Left lung (tissue), 10 donors: ENCODE results near the gene UTP25. TPM values are rescaled to one million over a fixed set of nuclear protein-coding genes. Genes with fewer than 3 reads are reported as not detected.
"Not testable (repeated sequence)": the region's sequence is repeated elsewhere in the genome, so short reads cannot be mapped to it uniquely, and the experiment has no call there.

ENCODE experiments used
- ATAC-seq: fragments of 200-7000 bp; cut with Tn5 transposase; one replicate; pipeline ENCODE4 v1.9.1; 2020; ENCODE audit warnings: moderate library complexity
- DNase-seq, 4 donors: peaks; one replicate each; pipeline ENCODE4 v3.0.0-alpha.2; 2013 to 2020
- H3K27ac ChIP-seq, 2 donors: fragments of 200-600 bp; sonication (generic) in 1 of 2; one replicate each; pipeline versions ENCODE4 v1.5.0 to v1.8.0; 2020 to 2021
- H3K27me3 ChIP-seq, 2 donors: fragments of 200-600 bp; sonication (generic) in 1 of 2; one replicate each; pipeline versions ENCODE4 v1.5.0 to v1.8.0; 2020 to 2021
- H3K36me3 ChIP-seq, 2 donors: fragments of 200-600 bp; sonication (generic) in 1 of 2; one replicate each; pipeline versions ENCODE4 v1.5.0 to v1.8.0; 2020 to 2021
- H3K4me1 ChIP-seq, 2 donors: fragments of 200-600 bp; one replicate each; pipeline ENCODE4 v1.8.0; 2021
- H3K4me3 ChIP-seq, 2 donors: fragments of 200-600 bp; sonication (generic) in 1 of 2; one replicate each; pipeline versions ENCODE4 v1.5.0 to v1.8.0; 2020 to 2021; ENCODE audit warnings: mild to moderate bottlenecking in 1 of 2
- H3K9me3 ChIP-seq, 2 donors: fragments of 200-600 bp; sonication (generic) in 1 of 2; one replicate each; pipeline versions ENCODE4 v1.5.0 to v1.8.0; 2020 to 2021
- CTCF ChIP-seq, 2 donors: fragments of 200-600 bp; sonication (generic) in 1 of 2; IDR thresholded peaks; one replicate each; pipeline versions ENCODE4 v1.5.0 to v1.8.0; 2021; ENCODE audit warnings: antibody characterized with exemption in 2 of 2
- intact Hi-C, 2 donors: fragments of 100-400 bp; cut with DNase I; formaldehyde crosslinking; loops; one replicate each; pipeline versions ENCODE4 v1.11.2 to v1.14.2; 2022
- polyA plus RNA-seq, 6 donors: library from polyadenylated mRNA; unstranded; fragments of 120-200 nt; gene quantifications; one replicate each; pipeline ENCODE4 v1.2.1, GENCODE V29; 2013; ENCODE audit not compliant: insufficient read length in 6 of 6
- total RNA-seq, 2 donors: library from RNA; stranded (reverse); fragmentation: NEBNext Ultra II Directional; extraction: Animal tissue kit (Norgen Biotek cat#: 25700); gene quantifications; one replicate each; pipeline ENCODE4 v1.2.1, GENCODE V29; 2021
- donor health status: DM: no; HTN: yes; CAD: no.
- donor health status: DM: no; HTN: no; CAD: no.

UTP25 gene
- total and polyA plus RNA-seq, 8 donors, result 4.1 to 11.5 (median 10.3) TPM

- no peaks in the 10 kb centered on the region for H3K9me3 ChIP-seq
- intact Hi-C loops, result no loop called here
- H3K36me3 ChIP-seq, result no peaks in the 10 kb centered on the region
- no peaks in the 10 kb centered on the region for H3K4me1 ChIP-seq
- TF ChIP-seq CTCF (IDR thresholded peaks at IDR 0.05), result no peak
- no peak overlapping the region for H3K4me3 ChIP-seq
- ATAC-seq (no peak), DNase-seq (no peak)
- no peak overlapping the region for H3K27ac ChIP-seq
- peaks cover 0 to 19% of the 10 kb centered on the region in 2 donors for H3K27me3 ChIP-seq
These were observed 37.2 kb upstream of the UTP25 start for GRCh38 chr1:209790286-209791193.

GRCh38 chr1:209791920-209792319 lies 35.9 kb upstream of the UTP25 start:
- Histone ChIP-seq H3K4me1 (no peaks in the 10 kb centered on the region), H3K27ac (no peak overlapping the region), H3K9me3 (no peaks in the 10 kb centered on the region), H3K36me3 (no peaks in the 10 kb centered on the region), H3K4me3 (no peak overlapping the region), H3K27me3 (peaks cover 0 to 18% of the 10 kb centered on the region in 2 donors)
- intact Hi-C loops, result no loop called here
- no peak for TF ChIP-seq CTCF (IDR thresholded peaks at IDR 0.05)
- no peak for DNase-seq
- no peak for ATAC-seq

- H3K4me3 ChIP-seq, result not testable (repeated sequence)
These were observed 34.1 kb upstream of the UTP25 start for GRCh38 chr1:209793711-209794110.

GRCh38 chr1:209797978-209798639 lies 29.7 kb upstream of the UTP25 start:
- ATAC-seq (no peak), DNase-seq (no peak)
- Histone ChIP-seq H3K27ac (no peak overlapping the region), H3K4me1 (no peaks in the 10 kb centered on the region), H3K36me3 (no peaks in the 10 kb centered on the region), H3K9me3 (no peaks in the 10 kb centered on the region), H3K4me3 (no peak overlapping the region), H3K27me3 (peaks cover 0 to 11% of the 10 kb centered on the region in 2 donors)
- intact Hi-C loops, result no loop called here
- TF ChIP-seq CTCF (IDR thresholded peaks at IDR 0.05), result no peak

More at GRCh38 chr1:209793711-209794110, 34.1 kb upstream of the UTP25 start:
- H3K4me1 ChIP-seq, H3K27ac ChIP-seq, ATAC-seq, DNase-seq, intact Hi-C loops, H3K9me3 ChIP-seq, H3K36me3 ChIP-seq: not testable (repeated sequence)
- H3K27me3 ChIP-seq, result peaks cover 0 to 13% of the 10 kb centered on the region in 2 donors

GRCh38 chr1:209800984-209801834 lies 26.6 kb upstream of the UTP25 start:
- Histone ChIP-seq H3K9me3 (no peaks in the 10 kb centered on the region), H3K4me1 (peaks cover 0 to 7% of the 10 kb centered on the region in 2 donors), H3K27ac (no peak overlapping the region), H3K4me3 (no peak overlapping the region), H3K36me3 (no peaks in the 10 kb centered on the region), H3K27me3 (peaks cover 0 to 17% of the 10 kb centered on the region in 2 donors)
- intact Hi-C loops, result no loop called here
- ATAC-seq, result no peak
- no peak for TF ChIP-seq CTCF (IDR thresholded peaks at IDR 0.05)
- DNase-seq, result no peak
